ENCODE measurements around the gene ZFC3H1.

DNA sequence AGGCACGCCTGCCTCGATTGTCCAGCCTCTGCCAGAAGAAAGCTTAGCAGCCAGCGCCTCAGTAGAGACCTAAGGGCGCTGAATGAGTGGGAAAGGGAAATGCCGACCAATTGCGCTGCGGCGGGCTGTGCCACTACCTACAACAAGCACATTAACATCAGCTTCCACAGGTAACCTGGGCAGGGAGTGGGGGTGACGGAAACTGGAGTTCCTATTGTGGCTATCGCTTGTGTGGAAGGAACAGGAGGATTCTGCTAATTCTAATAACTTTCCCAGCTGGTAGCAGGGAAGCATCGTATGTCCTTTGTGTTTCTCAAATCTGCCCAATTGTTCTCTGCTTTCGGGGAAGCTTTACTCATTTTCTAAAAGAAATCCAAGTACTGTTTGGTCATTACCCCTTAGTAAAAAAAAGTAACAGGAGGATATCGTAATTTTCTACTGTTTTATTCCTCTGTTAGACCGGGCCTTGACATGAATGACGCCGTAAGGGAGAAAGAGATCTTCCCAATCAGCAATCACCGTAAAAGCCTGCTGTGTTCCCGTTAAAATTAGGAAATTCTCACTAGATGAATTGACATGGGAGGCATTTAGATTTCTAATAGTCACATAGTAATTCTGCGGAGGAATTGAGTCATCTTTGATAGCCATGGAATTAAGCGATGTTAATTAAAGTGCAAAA, 902 bp upstream of the ZFC3H1 start:
- TF ChIP-seq POLR2A (IDR thresholded peaks at IDR 0.05; ENCODE audit: insufficient read depth in 1 of 2, low read depth in 2 of 2, low read length in 2 of 2), result no peak
- TF ChIP-seq, protein P1, sequence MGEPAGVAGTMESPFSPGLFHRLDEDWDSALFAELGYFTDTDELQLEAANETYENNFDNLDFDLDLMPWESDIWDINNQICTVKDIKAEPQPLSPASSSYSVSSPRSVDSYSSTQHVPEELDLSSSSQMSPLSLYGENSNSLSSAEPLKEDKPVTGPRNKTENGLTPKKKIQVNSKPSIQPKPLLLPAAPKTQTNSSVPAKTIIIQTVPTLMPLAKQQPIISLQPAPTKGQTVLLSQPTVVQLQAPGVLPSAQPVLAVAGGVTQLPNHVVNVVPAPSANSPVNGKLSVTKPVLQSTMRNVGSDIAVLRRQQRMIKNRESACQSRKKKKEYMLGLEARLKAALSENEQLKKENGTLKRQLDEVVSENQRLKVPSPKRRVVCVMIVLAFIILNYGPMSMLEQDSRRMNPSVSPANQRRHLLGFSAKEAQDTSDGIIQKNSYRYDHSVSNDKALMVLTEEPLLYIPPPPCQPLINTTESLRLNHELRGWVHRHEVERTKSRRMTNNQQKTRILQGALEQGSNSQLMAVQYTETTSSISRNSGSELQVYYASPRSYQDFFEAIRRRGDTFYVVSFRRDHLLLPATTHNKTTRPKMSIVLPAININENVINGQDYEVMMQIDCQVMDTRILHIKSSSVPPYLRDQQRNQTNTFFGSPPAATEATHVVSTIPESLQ (CRISPR knock-in tag; conservative IDR thresholded peaks at IDR 0.05), result no peak

All from HepG2 (cell line).